Pancreas (tissue), 10 donors: ENCODE measurements around the gene TRAFD1. TPM values are rescaled to one million over a fixed set of nuclear protein-coding genes. Genes with fewer than 3 reads are reported as not detected.

Experiments
- ATAC-seq, 4 donors: fragments of 200-7000 bp; cut with Tn5 transposase; one replicate each; pipeline versions ENCODE4 v1.8.0 to v1.9.1; 2020; ENCODE audit warnings: mild to moderate bottlenecking in 4 of 4, moderate library complexity in 4 of 4
- DNase-seq, 6 donors: peaks; one replicate each; pipeline ENCODE4 v3.0.0-alpha.2; 2020
- FAIRE-seq: peaks from 2 replicates; lab custom pipeline; 2012; peaks lifted over from hg19 to GRCh38; lab: Jason Lieb, UNC
- H3K27ac ChIP-seq, 4 donors: fragments of 200-600 bp; sonication (generic); 1 replicate in 3 of 4; 2 replicates in 1 of 4; pipeline versions ENCODE4 v1.5.0 to v1.8.0; 2020
- H3K27me3 ChIP-seq, 4 donors: fragments of 200-600 bp; one replicate each; pipeline ENCODE4 v1.8.0; 2021
- H3K36me3 ChIP-seq, 3 donors: fragments of 200-600 bp; sonication (generic) in 1 of 3; one replicate each; pipeline versions ENCODE4 v1.5.0 to v1.8.0; 2020 to 2021
- H3K4me1 ChIP-seq, 3 donors: fragments of 200-600 bp; one replicate each; pipeline ENCODE4 v1.8.0; 2021
- H3K4me3 ChIP-seq, 4 donors: fragments of 200-600 bp; sonication (generic) in 2 of 4; one replicate each; pipeline versions ENCODE4 v1.5.0 to v1.8.0; 2020 to 2021
- H3K9me3 ChIP-seq, 4 donors: fragments of 200-600 bp; one replicate each; pipeline ENCODE4 v1.8.0; 2021
- CTCF ChIP-seq, 4 donors: fragments of 200-600 bp; sonication (generic) in 3 of 4; IDR thresholded peaks; one replicate each; pipeline versions ENCODE4 v1.5.0 to v1.8.0; 2021; ENCODE audit warnings: antibody characterized with exemption in 4 of 4
- WGBS, 2 donors: extraction: QIAGEN DNeasy Blood & Tissue Kit; methylation state at CpG; one replicate each; pipeline ENCODE4 v1.1.7; 2013; 5-methylcytosine and 5-hydroxymethylcytosine counted together
- intact Hi-C, 3 donors: fragments of 100-400 bp; cut with DNase I; formaldehyde crosslinking; loops; one replicate each; pipeline versions ENCODE4 v1.11.1 to v1.14.2; 2022
- polyA plus RNA-seq, 2 donors: library from polyadenylated mRNA; stranded (reverse); fragments of 200-250 nt; gene quantifications; one replicate each; pipeline ENCODE4 v1.2.3, GENCODE V29; 2013
- total RNA-seq, 6 donors: library from RNA; stranded (reverse); fragmentation: NEBNext Ultra II Directional in 4 of 6; extraction: Animal tissue kit (Norgen Biotek cat#: 25700) in 4 of 6; gene quantifications; one replicate each; pipeline versions ENCODE4 v1.2.1 to v1.2.4, GENCODE V29; 2021 to 2023
- donor health status: healthy with polysubstance abuse.
- donor health status: DM: no; HTN: no; CAD: no; lungs with moderate emphysema.
- donor health status: DM: no; HTN: no; CAD: no.
- donor health status: control.
- donor health status: control.
- donor health status: Bipolar disorder and iron deficiency.
- donor health status: DM: yes; HTN: yes; CAD: no.
- donor health status: DM: no; HTN: no; CAD: no.
- donor health status: DM: no; HTN: no; CAD: no.
- donor health status: DM: yes; HTN: yes; CAD: no.

Gene TRAFD1
- total and polyA plus RNA-seq, 8 donors: 5.9 to 18.2 (median 8.5) TPM

- Histone ChIP-seq H3K36me3 (peaks cover 0 to 12% (median 11%) of the 10 kb centered on the region in 3 donors), H3K27me3 (no peaks in the 10 kb centered on the region), H3K4me1 (no peaks in the 10 kb centered on the region), H3K4me3 (no peak overlapping the region), H3K9me3 (no peaks in the 10 kb centered on the region), H3K27ac (no peak overlapping the region)
- 95 to 96% methylated on average over 26 of the region's 26 CpGs for WGBS, 2 donors
- ATAC-seq (no peak), DNase-seq (peak in 2 of 6 donors; percentile 39 to 49), FAIRE-seq (no peak)
- TF ChIP-seq CTCF (IDR thresholded peaks at IDR 0.05): no peak
- intact Hi-C loops: no loop called here
Measured at GRCh38 chr12:112164011-112164660, 38.8 kb downstream of the TRAFD1 start.

- no peak for TF ChIP-seq CTCF (IDR thresholded peaks at IDR 0.05)
- FAIRE-seq (no peak), DNase-seq (peak in 1 of 6 donors; percentile 30), ATAC-seq (no peak)
- WGBS, 2 donors: 97 to 98% methylated on average over 13 of the region's 13 CpGs
- H3K36me3 ChIP-seq: peaks cover 0 to 12% (median 2%) of the 10 kb centered on the region in 3 donors
- H3K4me1 ChIP-seq: no peaks in the 10 kb centered on the region
- no peaks in the 10 kb centered on the region for H3K27me3 ChIP-seq
- intact Hi-C loops: no loop called here
- H3K27ac ChIP-seq: no peak overlapping the region
- H3K4me3 ChIP-seq: no peak overlapping the region
- H3K9me3 ChIP-seq: no peaks in the 10 kb centered on the region
Measured at GRCh38 chr12:112165624-112166023, 40.3 kb downstream of the TRAFD1 start.

GRCh38 chr12:112166051-112167015 lies 41.0 kb downstream of the TRAFD1 start:
- FAIRE-seq: no peak
- 92 to 94% methylated on average over 26 of the region's 26 CpGs for WGBS, 2 donors

GRCh38 chr12:112167031-112167461 lies 41.7 kb downstream of the TRAFD1 start:
- Histone ChIP-seq H3K27ac (no peak overlapping the region), H3K4me1 (no peaks in the 10 kb centered on the region), H3K36me3 (peaks cover 0 to 21% (median 10%) of the 10 kb centered on the region in 3 donors), H3K9me3 (no peaks in the 10 kb centered on the region), H3K4me3 (no peak overlapping the region), H3K27me3 (no peaks in the 10 kb centered on the region)
- ATAC-seq: no peak
- WGBS, 2 donors: 97 to 98% methylated on average over 12 of the region's 12 CpGs
- intact Hi-C loops: no loop called here
- peak in 2 of 6 donors; percentile 30 to 42 for DNase-seq
- FAIRE-seq: no peak
- no peak for TF ChIP-seq CTCF (IDR thresholded peaks at IDR 0.05)

More at GRCh38 chr12:112166051-112167015, 41.0 kb downstream of the TRAFD1 start:
- DNase-seq (peak in 1 of 6 donors; percentile 39), ATAC-seq (no peak)
- H3K9me3 ChIP-seq: no peaks in the 10 kb centered on the region
- peaks cover 0 to 19% (median 7%) of the 10 kb centered on the region in 3 donors for H3K36me3 ChIP-seq
- TF ChIP-seq CTCF (IDR thresholded peaks at IDR 0.05): no peak
- no peak overlapping the region for H3K27ac ChIP-seq
- no peaks in the 10 kb centered on the region for H3K4me1 ChIP-seq
- no peaks in the 10 kb centered on the region for H3K27me3 ChIP-seq
- intact Hi-C loops: no loop called here
- H3K4me3 ChIP-seq: no peak overlapping the region
